Mammary epithelial cell (primary cell): ENCODE measurements around the gene UBASH3A.

Source experiments
- EZH2 ChIP-seq: IDR thresholded peaks from 2 replicates; pipeline ENCODE4 v1.6.1; 2012; ENCODE audit warnings: low read length, inconsistent platforms, borderline replicate concordance
- TF ChIP-seq, protein P1 (sequence below), 2 donors: IDR thresholded peaks in 1 of 2; conservative IDR thresholded peaks in 1 of 2; 2 replicates each; pipeline ENCODE4 v1.5.1; 2011 to 2012; ENCODE audit warnings: inconsistent platforms in 2 of 2, low read length in 2 of 2, mild to moderate bottlenecking in 2 of 2, control low read depth in 1 of 2, low read depth in 1 of 2; ENCODE audit not compliant: insufficient read depth in 1 of 2; ENCODE audit errors: extremely low read depth in 1 of 2

DNA sequence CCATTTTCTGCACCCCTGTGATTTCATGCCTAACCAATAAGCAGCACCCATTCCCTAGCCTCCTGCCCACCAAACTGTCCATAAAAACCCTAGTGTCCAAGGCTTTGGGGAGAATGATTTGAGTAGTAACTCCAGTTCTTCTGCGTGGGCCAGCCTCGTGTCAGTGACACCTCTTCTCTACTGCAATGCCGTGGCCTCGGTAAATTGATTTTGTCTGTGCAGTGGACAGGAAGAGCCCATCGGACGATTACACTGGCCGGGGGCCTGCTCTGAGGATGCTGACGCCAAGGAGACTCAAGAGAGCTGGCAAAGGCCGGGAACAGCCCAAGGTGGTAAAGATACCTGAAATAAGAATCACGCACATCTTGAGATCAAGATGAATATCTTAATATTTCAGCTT lies 63.0 kb downstream of the UBASH3A start:
- TF ChIP-seq, protein P1, sequence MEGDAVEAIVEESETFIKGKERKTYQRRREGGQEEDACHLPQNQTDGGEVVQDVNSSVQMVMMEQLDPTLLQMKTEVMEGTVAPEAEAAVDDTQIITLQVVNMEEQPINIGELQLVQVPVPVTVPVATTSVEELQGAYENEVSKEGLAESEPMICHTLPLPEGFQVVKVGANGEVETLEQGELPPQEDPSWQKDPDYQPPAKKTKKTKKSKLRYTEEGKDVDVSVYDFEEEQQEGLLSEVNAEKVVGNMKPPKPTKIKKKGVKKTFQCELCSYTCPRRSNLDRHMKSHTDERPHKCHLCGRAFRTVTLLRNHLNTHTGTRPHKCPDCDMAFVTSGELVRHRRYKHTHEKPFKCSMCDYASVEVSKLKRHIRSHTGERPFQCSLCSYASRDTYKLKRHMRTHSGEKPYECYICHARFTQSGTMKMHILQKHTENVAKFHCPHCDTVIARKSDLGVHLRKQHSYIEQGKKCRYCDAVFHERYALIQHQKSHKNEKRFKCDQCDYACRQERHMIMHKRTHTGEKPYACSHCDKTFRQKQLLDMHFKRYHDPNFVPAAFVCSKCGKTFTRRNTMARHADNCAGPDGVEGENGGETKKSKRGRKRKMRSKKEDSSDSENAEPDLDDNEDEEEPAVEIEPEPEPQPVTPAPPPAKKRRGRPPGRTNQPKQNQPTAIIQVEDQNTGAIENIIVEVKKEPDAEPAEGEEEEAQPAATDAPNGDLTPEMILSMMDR (conservative IDR thresholded peaks at IDR 0.05 in 1 of 2, IDR thresholded peaks at IDR 0.05 in 1 of 2; ENCODE audit: extremely low read depth in 1 of 2, insufficient read depth in 1 of 2, low read depth in 1 of 2, low read length in 2 of 2) = no peak
- TF ChIP-seq EZH2 = no peak
